Measurements from ENCODE around the gene ZNF470.

Gene ZNF470

GRCh38 chr19:56608274-56608964 lies 41.2 kb downstream of the ZNF470 start:
- DNase-seq (ENCODE audit: low spot score) = no peak

- no peak for DNase-seq (ENCODE audit: low spot score)
Observed at GRCh38 chr19:56611288-56611687, 44.0 kb downstream of the ZNF470 start.

- no peak for DNase-seq (ENCODE audit: low spot score)
Observed at GRCh38 chr19:56612737-56613136, 45.5 kb downstream of the ZNF470 start.

- no peak for DNase-seq (ENCODE audit: low spot score)
Observed at GRCh38 chr19:56613639-56614038, 46.4 kb downstream of the ZNF470 start.

- no peak for DNase-seq (ENCODE audit: low spot score)
Observed at GRCh38 chr19:56617531-56617930, 50.3 kb downstream of the ZNF470 start.

- DNase-seq (ENCODE audit: low spot score) = no peak
Observed at GRCh38 chr19:56619121-56619520, 51.9 kb downstream of the ZNF470 start.

GRCh38 chr19:56622374-56622773 lies 55.1 kb downstream of the ZNF470 start:
- DNase-seq (ENCODE audit: low spot score) = no peak

GRCh38 chr19:56623006-56623405 lies 55.7 kb downstream of the ZNF470 start:
- DNase-seq (ENCODE audit: low spot score) = no peak

GRCh38 chr19:56625708-56626107 lies 58.4 kb downstream of the ZNF470 start:
- DNase-seq (ENCODE audit: low spot score) = no peak

- no peak for DNase-seq (ENCODE audit: low spot score)
Observed at GRCh38 chr19:56633021-56633420, 65.8 kb downstream of the ZNF470 start.

- DNase-seq (ENCODE audit: low spot score) = peak; percentile 87
Observed at GRCh38 chr19:56637976-56638555, 70.8 kb downstream of the ZNF470 start.

Measured in HuH-7.5 (cell line).